ENCODE data around the gene KLHL8. TPM values are rescaled to one million over a fixed set of nuclear protein-coding genes. Genes with fewer than 3 reads are reported as not detected.

Gene KLHL8
- total RNA-seq, 2 experiments from 2014 or later: 6.3 to 7.0 TPM

GRCh38 chr4:87229979-87230378 is 9.6 kb upstream of the KLHL8 start:
- no peaks in the 10 kb centered on the region for H3K4me1 ChIP-seq (ENCODE audit: insufficient read depth, low read length)
- Mint-ChIP-seq H3K36me3 (ENCODE audit: low read depth) (no peaks in the 10 kb centered on the region), H3K4me1 (ENCODE audit: low read depth) (no peaks in the 10 kb centered on the region), H3K27ac (no peak overlapping the region), H3K27me3 (no peaks in the 10 kb centered on the region), H3K4me3 (no peak overlapping the region), H3K9me3 (no peaks in the 10 kb centered on the region)
- no peaks in the 10 kb centered on the region for H3K9me3 ChIP-seq (ENCODE audit: control insufficient read depth in 1 of 2, insufficient read depth in 1 of 2, low read length in 2 of 2)
- ChIA-PET POLR2A (no interaction called here), CTCF (no interaction called here)
- no peak overlapping the region for H3K27ac ChIP-seq (ENCODE audit: low read depth in 1 of 2, low read length in 2 of 2)
- DNase-seq: no peak
- H3K4me3 ChIP-seq (ENCODE audit: low read length): no peak overlapping the region
- TF ChIP-seq CTCF (IDR thresholded peaks at IDR 0.05): no peak
- no peak for ATAC-seq (ENCODE audit: poor library complexity)
- intact Hi-C loops (cut with DNase I, micrococcal nuclease): loop anchor here in 1 of 2 experiments (10.0 kb wide), 2 partner anchors 735 to 1885 kb away; partner anchors contain the start of gene TIGD2
- H3K27me3 ChIP-seq (ENCODE audit: control insufficient read depth in 1 of 2, insufficient read depth in 2 of 2, low read length in 2 of 2): no peaks in the 10 kb centered on the region
- no peaks in the 10 kb centered on the region for H3K36me3 ChIP-seq (ENCODE audit: insufficient read depth, low read length)

- no peaks in the 10 kb centered on the region for H3K9me3 ChIP-seq (ENCODE audit: control insufficient read depth in 1 of 2, insufficient read depth in 1 of 2, low read length in 2 of 2)
- TF ChIP-seq CTCF (IDR thresholded peaks at IDR 0.05): no peak
- Mint-ChIP-seq H3K9me3 (no peaks in the 10 kb centered on the region), H3K27me3 (no peaks in the 10 kb centered on the region), H3K4me1 (ENCODE audit: low read depth) (no peaks in the 10 kb centered on the region), H3K27ac (no peak overlapping the region), H3K4me3 (no peak overlapping the region), H3K36me3 (ENCODE audit: low read depth) (no peaks in the 10 kb centered on the region)
- ChIA-PET CTCF (no interaction called here), POLR2A (no interaction called here)
- no peak overlapping the region for H3K27ac ChIP-seq (ENCODE audit: low read depth in 1 of 2, low read length in 2 of 2)
- DNase-seq: no peak
- H3K4me3 ChIP-seq (ENCODE audit: low read length): no peak overlapping the region
- no peak for ATAC-seq (ENCODE audit: poor library complexity)
- intact Hi-C loops (cut with DNase I, micrococcal nuclease): loop anchor here in 1 of 2 experiments (10.0 kb wide), 1 partner anchor 1886 kb away; the partner anchor contains the start of gene TIGD2
- no peaks in the 10 kb centered on the region for H3K4me1 ChIP-seq (ENCODE audit: insufficient read depth, low read length)
- H3K27me3 ChIP-seq (ENCODE audit: control insufficient read depth in 1 of 2, insufficient read depth in 2 of 2, low read length in 2 of 2): no peaks in the 10 kb centered on the region
- H3K36me3 ChIP-seq (ENCODE audit: insufficient read depth, low read length): no peaks in the 10 kb centered on the region
Measured at GRCh38 chr4:87228262-87228860, 7.9 kb upstream of the KLHL8 start.

GRCh38 chr4:87227751-87228151 is 7.3 kb upstream of the KLHL8 start:
- Mint-ChIP-seq H3K4me1 (ENCODE audit: low read depth) (no peaks in the 10 kb centered on the region), H3K9me3 (no peaks in the 10 kb centered on the region), H3K27ac (no peak overlapping the region), H3K27me3 (no peaks in the 10 kb centered on the region), H3K36me3 (ENCODE audit: low read depth) (no peaks in the 10 kb centered on the region), H3K4me3 (no peak overlapping the region)
- intact Hi-C loops (cut with DNase I, micrococcal nuclease): loop anchor here in 1 of 2 experiments (10.0 kb wide), 1 partner anchor 1887 kb away; the partner anchor contains the start of gene TIGD2
- no peak overlapping the region for H3K27ac ChIP-seq (ENCODE audit: low read depth in 1 of 2, low read length in 2 of 2)
- ChIA-PET CTCF (no interaction called here), POLR2A (interaction anchor here (0.7 kb wide), 1 partner anchor 293 kb away, joined by 3 read pairs; the partner anchor contains the start of gene AFF1)
- ATAC-seq (ENCODE audit: poor library complexity): no peak
- H3K4me3 ChIP-seq (ENCODE audit: low read length): no peak overlapping the region
- no peaks in the 10 kb centered on the region for H3K36me3 ChIP-seq (ENCODE audit: insufficient read depth, low read length)
- no peaks in the 10 kb centered on the region for H3K9me3 ChIP-seq (ENCODE audit: control insufficient read depth in 1 of 2, insufficient read depth in 1 of 2, low read length in 2 of 2)
- TF ChIP-seq CTCF (IDR thresholded peaks at IDR 0.05): no peak
- H3K27me3 ChIP-seq (ENCODE audit: control insufficient read depth in 1 of 2, insufficient read depth in 2 of 2, low read length in 2 of 2): no peaks in the 10 kb centered on the region
- H3K4me1 ChIP-seq (ENCODE audit: insufficient read depth, low read length): no peaks in the 10 kb centered on the region
- no peak for DNase-seq
